ENCODE results near the gene MMP2. TPM values are rescaled to one million over a fixed set of nuclear protein-coding genes. Genes with fewer than 3 reads are reported as not detected.

MMP2 gene
- total and polyA plus RNA-seq, 2 experiments from 2014 or later = 128 to 196 TPM

DNA sequence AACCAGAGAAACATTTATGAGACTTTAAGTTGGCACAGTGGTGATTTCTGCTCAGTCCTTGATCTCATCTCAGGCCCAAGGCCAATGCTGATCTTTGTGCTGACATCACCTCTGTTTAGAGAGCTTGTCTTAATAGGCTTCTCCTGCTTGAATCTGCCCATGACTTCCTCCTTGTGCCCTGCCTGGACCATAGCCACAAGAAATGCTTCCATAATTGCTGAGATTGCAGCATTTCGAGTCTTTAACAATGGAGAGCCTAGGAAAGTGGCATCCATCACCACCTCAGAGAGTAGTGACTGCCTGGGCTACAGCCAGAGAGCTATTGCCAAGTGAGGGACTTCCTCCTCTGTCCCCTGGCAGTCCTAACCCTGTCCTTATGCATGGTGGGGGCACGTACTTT, 25.1 kb upstream of the MMP2 start:
- no peaks in the 10 kb centered on the region for H3K4me1 ChIP-seq (ENCODE audit: insufficient read depth)
- no peaks in the 10 kb centered on the region for H3K36me3 ChIP-seq (replicated peaks; ENCODE audit: insufficient read depth, low read depth)
- H3K4me2 ChIP-seq = no peak overlapping the region
- H3K27me3 ChIP-seq = no peaks in the 10 kb centered on the region
- WGBS (ENCODE audit: low lambda C conversion rate, missing lambda C conversion rate) = 53% methylated on average over 2 of the region's 2 CpGs
- H3K79me2 ChIP-seq = no peaks in the 10 kb centered on the region
- H3K9me2 ChIP-seq (replicated peaks; ENCODE audit: insufficient read depth) = no peaks in the 10 kb centered on the region
- H3K27ac ChIP-seq = no peak overlapping the region
- no peak overlapping the region for H2AFZ ChIP-seq
- no peak for TF ChIP-seq EZH2 (IDR thresholded peaks at IDR 0.05; ENCODE audit: borderline replicate concordance)
- TF ChIP-seq, protein P1, sequence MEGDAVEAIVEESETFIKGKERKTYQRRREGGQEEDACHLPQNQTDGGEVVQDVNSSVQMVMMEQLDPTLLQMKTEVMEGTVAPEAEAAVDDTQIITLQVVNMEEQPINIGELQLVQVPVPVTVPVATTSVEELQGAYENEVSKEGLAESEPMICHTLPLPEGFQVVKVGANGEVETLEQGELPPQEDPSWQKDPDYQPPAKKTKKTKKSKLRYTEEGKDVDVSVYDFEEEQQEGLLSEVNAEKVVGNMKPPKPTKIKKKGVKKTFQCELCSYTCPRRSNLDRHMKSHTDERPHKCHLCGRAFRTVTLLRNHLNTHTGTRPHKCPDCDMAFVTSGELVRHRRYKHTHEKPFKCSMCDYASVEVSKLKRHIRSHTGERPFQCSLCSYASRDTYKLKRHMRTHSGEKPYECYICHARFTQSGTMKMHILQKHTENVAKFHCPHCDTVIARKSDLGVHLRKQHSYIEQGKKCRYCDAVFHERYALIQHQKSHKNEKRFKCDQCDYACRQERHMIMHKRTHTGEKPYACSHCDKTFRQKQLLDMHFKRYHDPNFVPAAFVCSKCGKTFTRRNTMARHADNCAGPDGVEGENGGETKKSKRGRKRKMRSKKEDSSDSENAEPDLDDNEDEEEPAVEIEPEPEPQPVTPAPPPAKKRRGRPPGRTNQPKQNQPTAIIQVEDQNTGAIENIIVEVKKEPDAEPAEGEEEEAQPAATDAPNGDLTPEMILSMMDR (IDR thresholded peaks at IDR 0.05; ENCODE audit: poor library complexity) = no peak
- TF ChIP-seq EZH2phosphoT487 (IDR thresholded peaks at IDR 0.05; ENCODE audit: low read depth, severe bottlenecking, unreplicated experiment) = no peak
- no peaks in the 10 kb centered on the region for H3K9me3 ChIP-seq (ENCODE audit: low read depth)
- DNase-seq (ENCODE audit: low spot score) = no peak
- H3K4me3 ChIP-seq = no peak overlapping the region
- no peaks in the 10 kb centered on the region for H4K20me1 ChIP-seq (ENCODE audit: insufficient read depth, poor library complexity, severe bottlenecking)

DNA sequence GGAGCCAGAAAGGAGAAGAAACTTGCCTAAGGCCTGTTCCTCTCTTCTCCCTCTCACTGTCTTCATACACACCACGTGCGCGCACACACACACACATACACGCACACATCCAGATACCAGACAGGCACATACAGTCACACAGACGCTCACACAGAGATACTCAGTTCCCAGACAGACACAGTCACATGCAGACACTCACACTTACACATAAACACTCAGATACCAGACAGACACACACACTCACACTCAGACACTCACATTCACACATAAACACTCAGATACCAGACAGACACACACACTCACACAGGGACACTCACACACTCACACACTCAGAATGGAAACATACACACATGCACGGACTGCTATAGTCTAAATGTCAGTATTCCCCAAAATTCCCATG, 24.1 kb upstream of the MMP2 start:
- H2AFZ ChIP-seq = no peak overlapping the region
- no peaks in the 10 kb centered on the region for H3K4me1 ChIP-seq (ENCODE audit: insufficient read depth)
- no peaks in the 10 kb centered on the region for H3K36me3 ChIP-seq (replicated peaks; ENCODE audit: insufficient read depth, low read depth)
- H3K27me3 ChIP-seq = no peaks in the 10 kb centered on the region
- WGBS (ENCODE audit: low lambda C conversion rate, missing lambda C conversion rate) = 66% methylated on average over 6 of the region's 6 CpGs
- H3K9me2 ChIP-seq (replicated peaks; ENCODE audit: insufficient read depth) = no peaks in the 10 kb centered on the region
- no peak overlapping the region for H3K27ac ChIP-seq
- H3K4me3 ChIP-seq = no peak overlapping the region
- no peak for DNase-seq (ENCODE audit: low spot score)
- TF ChIP-seq EZH2phosphoT487 (IDR thresholded peaks at IDR 0.05; ENCODE audit: low read depth, severe bottlenecking, unreplicated experiment) (no peak), EZH2 (IDR thresholded peaks at IDR 0.05; ENCODE audit: borderline replicate concordance) (no peak)
- TF ChIP-seq, protein P1 (IDR thresholded peaks at IDR 0.05; ENCODE audit: poor library complexity) = no peak
- no peaks in the 10 kb centered on the region for H3K9me3 ChIP-seq (ENCODE audit: low read depth)
- no peak overlapping the region for H3K4me2 ChIP-seq
- H3K79me2 ChIP-seq = no peaks in the 10 kb centered on the region
- H4K20me1 ChIP-seq (ENCODE audit: insufficient read depth, poor library complexity, severe bottlenecking) = no peaks in the 10 kb centered on the region

DNA sequence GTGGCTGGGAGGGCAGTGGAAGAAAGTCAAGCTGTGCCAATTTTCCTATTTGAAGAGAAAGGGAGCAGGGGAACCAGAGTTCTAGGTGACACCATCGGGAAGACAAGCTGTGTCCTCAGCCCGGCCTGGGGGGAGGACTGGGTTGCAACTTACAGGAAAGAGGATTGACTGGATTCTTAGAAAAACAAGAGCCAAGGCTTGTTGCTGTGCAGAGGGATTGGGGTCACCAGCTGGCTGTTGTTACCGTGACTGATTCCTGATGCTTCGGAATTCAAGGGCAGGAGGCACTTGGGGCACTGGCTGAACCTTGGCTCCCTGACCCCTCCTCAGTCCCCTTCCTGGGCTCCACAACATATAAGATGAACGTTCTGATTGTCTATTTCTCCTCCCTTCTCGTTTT, 16.8 kb upstream of the MMP2 start:
- Histone ChIP-seq H3K4me3 (no peak overlapping the region), H3K27ac (no peak overlapping the region), H3K27me3 (no peaks in the 10 kb centered on the region), H3K9me3 (ENCODE audit: low read depth) (no peaks in the 10 kb centered on the region), H3K79me2 (no peaks in the 10 kb centered on the region), H3K4me1 (ENCODE audit: insufficient read depth) (no peaks in the 10 kb centered on the region), H3K4me2 (no peak overlapping the region), H4K20me1 (ENCODE audit: insufficient read depth, poor library complexity, severe bottlenecking) (no peaks in the 10 kb centered on the region), H2AFZ (no peak overlapping the region), H3K9me2 (replicated peaks; ENCODE audit: insufficient read depth) (no peaks in the 10 kb centered on the region), H3K36me3 (replicated peaks; ENCODE audit: insufficient read depth, low read depth) (no peaks in the 10 kb centered on the region)
- no peak for DNase-seq (ENCODE audit: low spot score)
- TF ChIP-seq, protein P1 (IDR thresholded peaks at IDR 0.05; ENCODE audit: poor library complexity) = no peak
- TF ChIP-seq EZH2 (IDR thresholded peaks at IDR 0.05; ENCODE audit: borderline replicate concordance) = no peak
- TF ChIP-seq EZH2phosphoT487 (IDR thresholded peaks at IDR 0.05; ENCODE audit: low read depth, severe bottlenecking, unreplicated experiment) = no peak
- WGBS (ENCODE audit: low lambda C conversion rate, missing lambda C conversion rate) = 78% methylated on average over 6 of the region's 6 CpGs

DNA sequence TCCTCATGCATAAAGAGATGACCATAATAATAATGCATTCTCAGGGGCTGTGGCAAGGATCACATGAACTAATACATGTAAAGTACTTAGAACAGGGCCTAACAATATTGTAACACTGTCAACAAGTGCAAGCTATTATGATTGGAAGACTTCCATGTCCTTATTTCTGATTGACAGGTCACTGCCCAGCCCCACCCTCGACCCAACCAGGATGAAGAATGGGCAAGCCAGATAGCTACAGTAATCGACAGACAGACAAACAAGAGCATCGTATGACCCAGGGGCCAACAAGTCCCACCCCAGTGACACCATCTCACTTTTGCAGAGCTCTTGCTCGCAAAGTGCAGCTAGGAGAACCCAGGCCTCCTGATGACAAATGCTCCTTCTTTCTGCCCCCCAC, 14.6 kb upstream of the MMP2 start:
- Histone ChIP-seq H2AFZ (no peak overlapping the region), H3K4me3 (no peak overlapping the region), H3K4me2 (no peak overlapping the region), H3K9me2 (replicated peaks; ENCODE audit: insufficient read depth) (no peaks in the 10 kb centered on the region), H4K20me1 (ENCODE audit: insufficient read depth, poor library complexity, severe bottlenecking) (no peaks in the 10 kb centered on the region), H3K4me1 (ENCODE audit: insufficient read depth) (no peaks in the 10 kb centered on the region), H3K79me2 (no peaks in the 10 kb centered on the region), H3K27me3 (no peaks in the 10 kb centered on the region), H3K9me3 (ENCODE audit: low read depth) (no peaks in the 10 kb centered on the region), H3K36me3 (replicated peaks; ENCODE audit: insufficient read depth, low read depth) (no peaks in the 10 kb centered on the region), H3K27ac (no peak overlapping the region)
- no peak for DNase-seq (ENCODE audit: low spot score)
- WGBS (ENCODE audit: low lambda C conversion rate, missing lambda C conversion rate) = 63% methylated on average over 4 of the region's 4 CpGs
- TF ChIP-seq, protein P1 (IDR thresholded peaks at IDR 0.05; ENCODE audit: poor library complexity) = no peak
- TF ChIP-seq EZH2phosphoT487 (IDR thresholded peaks at IDR 0.05; ENCODE audit: low read depth, severe bottlenecking, unreplicated experiment) (no peak), EZH2 (IDR thresholded peaks at IDR 0.05; ENCODE audit: borderline replicate concordance) (no peak)
